ENCODE results near the gene COL9A3. TPM values are rescaled to one million over a fixed set of nuclear protein-coding genes. Genes with fewer than 3 reads are reported as not detected.

The COL9A3 gene
- total RNA-seq, 2 experiments from 2014 or later, result not detected

DNA sequence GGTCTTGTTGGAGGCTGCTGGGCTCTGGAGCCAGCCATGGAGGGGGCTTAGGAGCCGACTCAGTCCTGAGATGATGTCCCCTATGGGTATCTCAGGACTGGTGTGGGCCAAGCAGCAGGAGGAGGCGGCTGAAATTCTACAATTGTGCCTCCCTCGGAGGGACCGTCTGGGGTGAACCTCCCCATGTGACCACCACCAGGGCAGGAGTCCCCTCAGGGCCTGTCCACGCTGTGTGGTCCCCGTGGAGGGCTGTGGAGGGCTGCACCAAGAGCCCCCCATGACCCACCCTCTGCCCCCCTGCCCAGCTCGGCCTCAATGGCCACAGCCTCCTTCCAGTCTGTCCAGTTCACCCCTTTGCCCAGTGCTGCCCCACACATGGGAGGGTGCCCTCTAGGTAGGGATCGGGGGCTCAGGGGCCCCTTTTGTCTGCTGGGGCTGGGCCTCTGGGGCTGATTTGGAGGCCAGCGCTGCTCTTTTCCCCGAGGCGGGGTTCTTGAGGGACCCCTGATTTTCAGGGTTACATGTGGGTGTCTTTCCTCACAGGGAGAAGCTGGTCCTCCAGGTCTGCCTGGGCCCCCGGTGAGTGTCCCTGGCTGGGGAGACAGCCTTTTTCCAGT is 1.2 kb downstream of the COL9A3 start:
- intact Hi-C loops (cut with DNase I, micrococcal nuclease), result no loop called here
- H3K4me1 Mint-ChIP-seq (ENCODE audit: low read depth), result peaks cover 12% of the 10 kb centered on the region
- H3K27me3 ChIP-seq (ENCODE audit: control insufficient read depth in 1 of 2, insufficient read depth in 2 of 2, low read length in 2 of 2), result peaks cover 44 to 47% of the 10 kb centered on the region in 2 experiments
- ChIA-PET POLR2A (no interaction called here), CTCF (no interaction called here)
- DNase-seq (no peak), ATAC-seq (ENCODE audit: poor library complexity) (no peak)
- peaks cover 26% of the 10 kb centered on the region for H3K4me1 ChIP-seq (ENCODE audit: insufficient read depth, low read length)
- no peaks in the 10 kb centered on the region for H3K36me3 Mint-ChIP-seq (ENCODE audit: low read depth)
- no peak overlapping the region for H3K4me3 Mint-ChIP-seq
- H3K9me3 Mint-ChIP-seq, result no peaks in the 10 kb centered on the region
- no peaks in the 10 kb centered on the region for H3K36me3 ChIP-seq (ENCODE audit: insufficient read depth, low read length)
- TF ChIP-seq, protein P1, sequence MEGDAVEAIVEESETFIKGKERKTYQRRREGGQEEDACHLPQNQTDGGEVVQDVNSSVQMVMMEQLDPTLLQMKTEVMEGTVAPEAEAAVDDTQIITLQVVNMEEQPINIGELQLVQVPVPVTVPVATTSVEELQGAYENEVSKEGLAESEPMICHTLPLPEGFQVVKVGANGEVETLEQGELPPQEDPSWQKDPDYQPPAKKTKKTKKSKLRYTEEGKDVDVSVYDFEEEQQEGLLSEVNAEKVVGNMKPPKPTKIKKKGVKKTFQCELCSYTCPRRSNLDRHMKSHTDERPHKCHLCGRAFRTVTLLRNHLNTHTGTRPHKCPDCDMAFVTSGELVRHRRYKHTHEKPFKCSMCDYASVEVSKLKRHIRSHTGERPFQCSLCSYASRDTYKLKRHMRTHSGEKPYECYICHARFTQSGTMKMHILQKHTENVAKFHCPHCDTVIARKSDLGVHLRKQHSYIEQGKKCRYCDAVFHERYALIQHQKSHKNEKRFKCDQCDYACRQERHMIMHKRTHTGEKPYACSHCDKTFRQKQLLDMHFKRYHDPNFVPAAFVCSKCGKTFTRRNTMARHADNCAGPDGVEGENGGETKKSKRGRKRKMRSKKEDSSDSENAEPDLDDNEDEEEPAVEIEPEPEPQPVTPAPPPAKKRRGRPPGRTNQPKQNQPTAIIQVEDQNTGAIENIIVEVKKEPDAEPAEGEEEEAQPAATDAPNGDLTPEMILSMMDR (IDR thresholded peaks at IDR 0.05), result no peak
- no peak overlapping the region for H3K27ac ChIP-seq (ENCODE audit: low read depth in 1 of 2, low read length in 2 of 2)
- no peak overlapping the region for H3K27ac Mint-ChIP-seq
- peaks cover 0 to 22% of the 10 kb centered on the region in 2 experiments for H3K9me3 ChIP-seq (ENCODE audit: control insufficient read depth in 1 of 2, insufficient read depth in 1 of 2, low read length in 2 of 2)
- no peak overlapping the region for H3K4me3 ChIP-seq (ENCODE audit: low read length)
- peaks cover 23% of the 10 kb centered on the region for H3K27me3 Mint-ChIP-seq

DNA sequence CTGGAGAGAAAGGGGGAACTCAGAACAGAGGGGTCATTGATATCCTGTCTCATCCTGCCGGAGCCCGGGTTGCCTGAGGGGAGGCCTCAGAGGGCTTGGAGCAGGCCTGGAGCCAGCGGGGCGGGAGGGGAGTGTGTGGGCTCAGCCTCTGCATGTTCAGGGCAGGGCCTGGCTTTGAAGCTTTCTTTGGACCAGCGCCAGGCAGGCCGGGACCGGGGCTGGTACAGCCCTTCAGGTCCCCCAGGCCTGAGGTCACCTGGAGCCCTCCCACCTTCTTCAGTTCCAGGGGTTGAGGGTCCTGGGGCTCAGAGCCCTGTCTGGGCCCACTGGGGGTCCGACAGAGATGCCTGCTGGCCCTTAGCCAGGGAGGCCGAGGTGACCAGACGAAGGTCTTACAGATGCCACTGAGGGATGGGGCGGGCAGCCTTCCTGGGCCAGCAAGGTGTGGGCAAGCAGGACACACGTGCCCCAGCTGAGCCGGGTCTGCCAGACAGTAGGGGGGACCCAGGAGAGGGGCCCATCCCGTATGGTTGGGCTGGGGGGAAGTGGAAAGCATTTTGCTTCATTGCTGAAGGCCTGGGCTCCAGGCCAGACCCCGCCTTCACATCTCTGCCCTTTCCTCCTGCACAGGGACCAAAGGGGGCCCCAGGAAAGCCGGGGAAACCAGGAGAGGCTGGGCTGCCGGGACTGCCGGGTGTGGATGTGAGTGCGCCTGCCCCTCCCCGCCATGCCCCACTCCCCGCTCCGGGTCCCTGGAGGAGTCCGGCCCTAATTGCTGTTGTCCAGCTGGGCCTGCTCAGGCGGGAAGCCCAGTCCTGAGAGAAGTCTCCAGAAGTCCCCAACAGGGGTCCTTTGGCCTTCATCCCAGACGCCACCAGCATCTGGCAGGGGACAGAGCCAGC is 2.0 kb downstream of the COL9A3 start:
- Mint-ChIP-seq H3K4me3 (no peak overlapping the region), H3K4me1 (ENCODE audit: low read depth) (peaks cover 12% of the 10 kb centered on the region), H3K27me3 (peaks cover 23% of the 10 kb centered on the region), H3K9me3 (no peaks in the 10 kb centered on the region), H3K27ac (no peak overlapping the region), H3K36me3 (ENCODE audit: low read depth) (no peaks in the 10 kb centered on the region)
- Histone ChIP-seq H3K27ac (ENCODE audit: low read depth in 1 of 2, low read length in 2 of 2) (no peak overlapping the region), H3K4me1 (ENCODE audit: insufficient read depth, low read length) (peaks cover 26% of the 10 kb centered on the region), H3K27me3 (ENCODE audit: control insufficient read depth in 1 of 2, insufficient read depth in 2 of 2, low read length in 2 of 2) (peaks cover 44 to 47% of the 10 kb centered on the region in 2 experiments), H3K36me3 (ENCODE audit: insufficient read depth, low read length) (no peaks in the 10 kb centered on the region), H3K9me3 (ENCODE audit: control insufficient read depth in 1 of 2, insufficient read depth in 1 of 2, low read length in 2 of 2) (peaks cover 0 to 22% of the 10 kb centered on the region in 2 experiments), H3K4me3 (ENCODE audit: low read length) (no peak overlapping the region)
- ChIA-PET POLR2A (no interaction called here), CTCF (no interaction called here)
- TF ChIP-seq, protein P1 (IDR thresholded peaks at IDR 0.05), result no peak
- intact Hi-C loops (cut with DNase I, micrococcal nuclease), result no loop called here
- DNase-seq (no peak), ATAC-seq (ENCODE audit: poor library complexity) (no peak)

DNA sequence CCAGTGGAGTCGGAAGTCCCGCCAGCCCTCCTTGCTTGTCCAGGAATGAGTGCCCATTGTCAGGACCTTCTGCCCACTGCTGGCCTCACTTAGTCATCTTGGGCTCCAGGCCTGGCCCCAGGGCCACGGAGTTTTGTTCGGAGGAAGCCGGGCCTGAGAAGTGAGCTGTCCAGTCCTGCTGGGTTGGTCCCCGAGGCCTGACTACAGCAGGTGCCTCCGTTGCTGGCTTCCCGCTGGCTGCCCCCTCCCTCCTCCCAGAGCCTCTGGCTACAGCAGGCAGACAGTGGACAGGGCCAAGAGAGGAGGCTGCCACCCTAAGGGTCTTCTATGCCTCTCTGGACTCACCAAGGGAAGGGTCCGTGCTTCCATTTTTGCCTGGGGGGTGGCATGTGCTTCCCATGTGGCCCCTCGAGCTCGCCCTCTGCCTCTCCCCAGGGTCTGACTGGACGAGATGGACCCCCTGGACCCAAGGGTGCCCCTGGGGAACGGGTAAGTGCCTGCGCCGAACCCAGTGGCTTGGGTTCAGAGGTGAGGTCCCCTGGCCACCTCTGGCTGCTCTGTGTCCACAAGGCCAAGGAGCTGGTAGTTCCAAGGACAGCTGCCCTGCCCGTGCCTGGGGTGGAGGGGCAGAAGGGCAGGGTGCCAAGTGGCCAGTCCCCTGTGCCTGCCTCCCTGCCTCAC is 2.8 kb downstream of the COL9A3 start:
- peaks cover 23% of the 10 kb centered on the region for H3K27me3 Mint-ChIP-seq
- DNase-seq, result no peak
- no peak overlapping the region for H3K27ac Mint-ChIP-seq
- CTCF ChIA-PET, result no interaction called here
- no peak for ATAC-seq (ENCODE audit: poor library complexity)
- TF ChIP-seq, protein P1 (IDR thresholded peaks at IDR 0.05), result no peak
- H3K4me1 ChIP-seq (ENCODE audit: insufficient read depth, low read length), result peaks cover 34% of the 10 kb centered on the region
- H3K4me1 Mint-ChIP-seq (ENCODE audit: low read depth), result peaks cover 12% of the 10 kb centered on the region
- POLR2A ChIA-PET, result no interaction called here
- no peak overlapping the region for H3K4me3 ChIP-seq (ENCODE audit: low read length)
- H3K9me3 Mint-ChIP-seq, result no peaks in the 10 kb centered on the region
- no peaks in the 10 kb centered on the region for H3K36me3 ChIP-seq (ENCODE audit: insufficient read depth, low read length)
- H3K27me3 ChIP-seq (ENCODE audit: control insufficient read depth in 1 of 2, insufficient read depth in 2 of 2, low read length in 2 of 2), result peaks cover 44 to 46% of the 10 kb centered on the region in 2 experiments
- no peak overlapping the region for H3K4me3 Mint-ChIP-seq
- H3K9me3 ChIP-seq (ENCODE audit: control insufficient read depth in 1 of 2, insufficient read depth in 1 of 2, low read length in 2 of 2), result peaks cover 0 to 20% of the 10 kb centered on the region in 2 experiments
- no peaks in the 10 kb centered on the region for H3K36me3 Mint-ChIP-seq (ENCODE audit: low read depth)
- no peak overlapping the region for H3K27ac ChIP-seq (ENCODE audit: low read depth in 1 of 2, low read length in 2 of 2)
- intact Hi-C loops (cut with DNase I, micrococcal nuclease), result no loop called here
